H1 (cell line): ENCODE data around the gene KAZALD1. TPM values are rescaled to one million over a fixed set of nuclear protein-coding genes. Genes with fewer than 3 reads are reported as not detected.
A peak's percentile ranks its signal among the peaks of the same experiment; 100 is the strongest.

Experiments used
- EGR1 ChIP-seq: IDR thresholded peaks from 2 replicates; pipeline ENCODE4 v1.6.1; 2011; ENCODE audit warnings: low read depth, low read length, borderline replicate concordance
- GABPA ChIP-seq: IDR thresholded peaks from 2 replicates; pipeline ENCODE4 v1.6.1; 2011; ENCODE audit warnings: mild to moderate bottlenecking, low read length, moderate library complexity, borderline replicate concordance; ENCODE audit not compliant: insufficient read depth
- KDM4A ChIP-seq: IDR thresholded peaks from one replicate; pipeline ENCODE4 v1.7.1; 2012; ENCODE audit warnings: low read depth, mild to moderate bottlenecking, moderate library complexity, low read length, inconsistent platforms; ENCODE audit not compliant: severe bottlenecking
- RAD21 ChIP-seq, 2 experiments: IDR thresholded peaks in 1 of 2; conservative IDR thresholded peaks in 1 of 2; 2 replicates each; pipeline ENCODE4 v1.6.1; 2011; ENCODE audit warnings: low read depth in 2 of 2, low read length in 2 of 2, improper control_type of control experiment in 1 of 2, inconsistent platforms in 1 of 2, mild to moderate bottlenecking in 1 of 2, moderate library complexity in 1 of 2
- SIN3A ChIP-seq, 2 experiments: IDR thresholded peaks in 1 of 2; conservative IDR thresholded peaks in 1 of 2; 2 replicates each; pipeline ENCODE4 v1.6.1; 2011 to 2012; ENCODE audit warnings: low read length in 2 of 2, improper control_type of control experiment in 1 of 2, low read depth in 1 of 2, mild to moderate bottlenecking in 1 of 2
- SP4 ChIP-seq: IDR thresholded peaks from 2 replicates; pipeline ENCODE4 v1.6.1; 2012; ENCODE audit warnings: low read length, inconsistent platforms
- TBP ChIP-seq: IDR thresholded peaks from 2 replicates; pipeline ENCODE4 v1.6.1; 2011; ENCODE audit warnings: low read depth, low read length, improper control_type of control experiment
- YY1 ChIP-seq: IDR thresholded peaks from 2 replicates; pipeline ENCODE4 v1.6.1; 2011; ENCODE audit warnings: low read depth, mild to moderate bottlenecking, low read length
- polyA plus RNA-seq, 7 experiments: library from polyadenylated mRNA; depleted of rRNA in 3 of 7; stranded (reverse) in 5 of 7; unstranded in 2 of 7; fragments of >200 nt in 5 of 7; fragments of 200-250 nt in 2 of 7; gene quantifications; 1 replicate in 5 of 7; 2 replicates in 1 of 7; 4 replicates in 1 of 7; pipeline versions ENCODE4 v1.2.1 to v1.2.3, GENCODE V29; 2011 to 2013; ENCODE audit warnings: missing spikeins in 2 of 7, mixed read lengths in 2 of 7
- total RNA-seq: library from RNA; stranded (reverse); fragmentation: NEBNext Ultra II Directional; extraction: Animal tissue kit (Norgen Biotek cat#: 25700); gene quantifications from 2 replicates; pipeline ENCODE4 v1.2.1, GENCODE V29; 2021
- TF ChIP-seq, protein P1 (sequence below), 3 experiments: IDR thresholded peaks; 1 replicate in 2 of 3; 2 replicates in 1 of 3; pipeline versions ENCODE4 v1.5.1 to v1.6.1; 2011; ENCODE audit warnings: low read length in 3 of 3, mild to moderate bottlenecking in 3 of 3, inconsistent platforms in 2 of 3, low read depth in 1 of 3, moderate library complexity in 1 of 3; ENCODE audit not compliant: insufficient read depth in 1 of 3; ENCODE audit errors: control extremely low read depth in 1 of 3
- TF ChIP-seq, protein P2 (sequence below): IDR thresholded peaks from 2 replicates; pipeline ENCODE4 v1.6.1; 2011; ENCODE audit warnings: low read length, improper control_type of control experiment
- TF ChIP-seq, protein P3 (sequence below): IDR thresholded peaks from 2 replicates; pipeline ENCODE4 v1.6.1; 2012; ENCODE audit warnings: inconsistent platforms

The KAZALD1 gene
- total and polyA plus RNA-seq, 2 of the 8 experiments (the other 6 are each of a cell fraction or from before 2014, with no cell fraction given), result 0.65 to 1.9 TPM

DNA sequence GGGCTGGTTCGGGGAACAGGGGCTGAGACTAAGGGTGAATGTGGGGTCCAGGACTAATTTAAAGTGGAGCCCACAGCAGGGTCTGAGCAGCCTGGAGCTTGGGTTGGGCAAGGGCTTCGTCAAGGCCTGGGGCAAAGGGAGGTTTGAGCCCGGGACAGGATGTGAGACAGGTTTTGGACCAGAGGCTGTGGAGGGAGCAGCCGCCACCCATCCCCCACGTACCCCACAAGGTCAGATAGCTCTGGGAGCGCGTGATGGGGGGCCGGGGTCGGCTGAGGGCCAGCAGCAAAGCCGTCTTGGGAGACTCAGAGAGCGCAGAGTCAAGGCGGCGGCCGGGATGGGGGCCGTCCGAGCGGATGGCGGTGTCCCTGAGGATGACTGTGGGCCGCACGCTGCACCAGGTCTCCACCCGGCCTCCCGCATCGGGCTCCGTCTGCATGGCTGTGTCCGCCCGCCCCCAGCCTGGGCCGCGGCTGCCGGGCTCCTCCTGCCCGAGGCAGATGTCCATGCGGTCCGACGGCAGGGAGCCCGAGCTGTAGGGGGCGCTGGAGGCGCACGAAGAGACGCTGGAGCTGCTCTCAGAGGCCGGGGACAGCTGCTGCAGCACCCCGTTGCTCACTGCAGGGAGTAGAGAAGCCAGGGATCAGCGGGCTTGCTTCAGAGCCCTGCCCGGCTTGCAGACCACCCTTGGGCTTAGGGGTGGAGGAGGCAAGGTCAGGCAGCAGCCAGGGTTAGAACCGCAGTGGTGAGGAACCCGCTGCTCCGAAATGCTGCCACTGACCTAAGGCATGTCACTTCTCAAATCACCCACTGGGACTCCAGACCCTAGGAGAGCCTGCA, 43.0 kb upstream of the KAZALD1 start (continued):
- TF ChIP-seq SIN3A (conservative IDR thresholded peaks at IDR 0.05 in 1 of 2, IDR thresholded peaks at IDR 0.05 in 1 of 2; ENCODE audit: low read depth in 1 of 2, low read length in 2 of 2) (peak in 1 of 2 experiments; percentile 13; a peak in 2 of 4 replicates), RAD21 (IDR thresholded peaks at IDR 0.05 in 1 of 2, conservative IDR thresholded peaks at IDR 0.05 in 1 of 2; ENCODE audit: low read depth in 2 of 2, low read length in 2 of 2) (peak; percentile 71 to 80), SP4 (no peak), TBP (peak; percentile 33; the same call in 1 of the 2 replicates), YY1 (no peak), EGR1 (no peak), GABPA (peak; percentile 53; the same call in 1 of the 2 replicates), KDM4A (peak; percentile 58)
- TF ChIP-seq, protein P1, sequence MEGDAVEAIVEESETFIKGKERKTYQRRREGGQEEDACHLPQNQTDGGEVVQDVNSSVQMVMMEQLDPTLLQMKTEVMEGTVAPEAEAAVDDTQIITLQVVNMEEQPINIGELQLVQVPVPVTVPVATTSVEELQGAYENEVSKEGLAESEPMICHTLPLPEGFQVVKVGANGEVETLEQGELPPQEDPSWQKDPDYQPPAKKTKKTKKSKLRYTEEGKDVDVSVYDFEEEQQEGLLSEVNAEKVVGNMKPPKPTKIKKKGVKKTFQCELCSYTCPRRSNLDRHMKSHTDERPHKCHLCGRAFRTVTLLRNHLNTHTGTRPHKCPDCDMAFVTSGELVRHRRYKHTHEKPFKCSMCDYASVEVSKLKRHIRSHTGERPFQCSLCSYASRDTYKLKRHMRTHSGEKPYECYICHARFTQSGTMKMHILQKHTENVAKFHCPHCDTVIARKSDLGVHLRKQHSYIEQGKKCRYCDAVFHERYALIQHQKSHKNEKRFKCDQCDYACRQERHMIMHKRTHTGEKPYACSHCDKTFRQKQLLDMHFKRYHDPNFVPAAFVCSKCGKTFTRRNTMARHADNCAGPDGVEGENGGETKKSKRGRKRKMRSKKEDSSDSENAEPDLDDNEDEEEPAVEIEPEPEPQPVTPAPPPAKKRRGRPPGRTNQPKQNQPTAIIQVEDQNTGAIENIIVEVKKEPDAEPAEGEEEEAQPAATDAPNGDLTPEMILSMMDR (IDR thresholded peaks at IDR 0.05; ENCODE audit: control extremely low read depth in 1 of 3, insufficient read depth in 1 of 3, low read depth in 1 of 3, low read length in 3 of 3), result peak; percentile 82 to 92 (median 86)
- TF ChIP-seq, protein P2, sequence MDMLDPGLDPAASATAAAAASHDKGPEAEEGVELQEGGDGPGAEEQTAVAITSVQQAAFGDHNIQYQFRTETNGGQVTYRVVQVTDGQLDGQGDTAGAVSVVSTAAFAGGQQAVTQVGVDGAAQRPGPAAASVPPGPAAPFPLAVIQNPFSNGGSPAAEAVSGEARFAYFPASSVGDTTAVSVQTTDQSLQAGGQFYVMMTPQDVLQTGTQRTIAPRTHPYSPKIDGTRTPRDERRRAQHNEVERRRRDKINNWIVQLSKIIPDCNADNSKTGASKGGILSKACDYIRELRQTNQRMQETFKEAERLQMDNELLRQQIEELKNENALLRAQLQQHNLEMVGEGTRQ, result no peak
- TF ChIP-seq, protein P3, sequence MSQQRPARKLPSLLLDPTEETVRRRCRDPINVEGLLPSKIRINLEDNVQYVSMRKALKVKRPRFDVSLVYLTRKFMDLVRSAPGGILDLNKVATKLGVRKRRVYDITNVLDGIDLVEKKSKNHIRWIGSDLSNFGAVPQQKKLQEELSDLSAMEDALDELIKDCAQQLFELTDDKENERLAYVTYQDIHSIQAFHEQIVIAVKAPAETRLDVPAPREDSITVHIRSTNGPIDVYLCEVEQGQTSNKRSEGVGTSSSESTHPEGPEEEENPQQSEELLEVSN, result peak; percentile 59; the same call in 1 of the 2 replicates
- TF ChIP-seq, all 59 proteins: peak for 12
